GM21367 (cell line): ENCODE data around the gene GSTA1.
"Not testable (repeated sequence)": the region's sequence is repeated elsewhere in the genome, so short reads cannot be mapped to it uniquely, and the experiment has no call there.

Experiments used
- ATAC-seq: cut with Tn5 transposase; IDR thresholded peaks from one replicate; pipeline ENCODE4 v1.9.1; 2021; ENCODE audit not compliant: unreplicated experiment

Gene GSTA1

GRCh38 chr6:52759085-52759484 lies 44.5 kb downstream of the GSTA1 start:
- ATAC-seq, result no peak

GRCh38 chr6:52757651-52758338 lies 45.8 kb downstream of the GSTA1 start:
- ATAC-seq, result not testable (repeated sequence)

- no peak for ATAC-seq
Observed at GRCh38 chr6:52754443-52754842, 49.2 kb downstream of the GSTA1 start.

GRCh38 chr6:52753137-52753536 lies 50.5 kb downstream of the GSTA1 start:
- ATAC-seq, result not testable (repeated sequence)

GRCh38 chr6:52752310-52752709 lies 51.3 kb downstream of the GSTA1 start:
- ATAC-seq, result no peak

GRCh38 chr6:52749556-52750152 lies 54.0 kb downstream of the GSTA1 start:
- no peak for ATAC-seq

GRCh38 chr6:52747301-52747700 lies 56.3 kb downstream of the GSTA1 start:
- ATAC-seq, result not testable (repeated sequence)

GRCh38 chr6:52746213-52746612 lies 57.4 kb downstream of the GSTA1 start:
- ATAC-seq, result no peak

- ATAC-seq, result no peak
Observed at GRCh38 chr6:52745764-52746201, 57.8 kb downstream of the GSTA1 start.

GRCh38 chr6:52741872-52742271 lies 61.7 kb downstream of the GSTA1 start:
- no peak for ATAC-seq
